DMS79 treated with DMSO at 0.1 percent for 48 hours (cell line): ENCODE measurements around the gene GSG1L.
"Not testable (repeated sequence)": the region's sequence is repeated elsewhere in the genome, so short reads cannot be mapped to it uniquely, and the experiment has no call there.

Experiments used
- DNase-seq: peaks from one replicate; lab custom pipeline; 2025; lab: John Stamatoyannopoulos, UW

GSG1L gene

GRCh38 chr16:27756206-27756970 is 307.1 kb downstream of the GSG1L start:
- DNase-seq = no peak

- no peak for DNase-seq
Measured at GRCh38 chr16:27754788-27755690, 308.5 kb downstream of the GSG1L start.

- DNase-seq = no peak
Measured at GRCh38 chr16:27753563-27753962, 310.0 kb downstream of the GSG1L start.

- DNase-seq = no peak
Measured at GRCh38 chr16:27752241-27752640, 311.3 kb downstream of the GSG1L start.

- DNase-seq = no peak
Measured at GRCh38 chr16:27751676-27752075, 311.8 kb downstream of the GSG1L start.

GRCh38 chr16:27751233-27751632 is 312.3 kb downstream of the GSG1L start:
- no peak for DNase-seq

GRCh38 chr16:27749946-27750345 is 313.6 kb downstream of the GSG1L start:
- no peak for DNase-seq

GRCh38 chr16:27749547-27749875 is 314.0 kb downstream of the GSG1L start:
- DNase-seq = no peak

GRCh38 chr16:27748868-27749546 is 314.5 kb downstream of the GSG1L start:
- DNase-seq = peak; percentile 13

GRCh38 chr16:27747946-27748345 is 315.6 kb downstream of the GSG1L start:
- DNase-seq = no peak

- DNase-seq = no peak
Measured at GRCh38 chr16:27746076-27746855, 317.2 kb downstream of the GSG1L start.

GRCh38 chr16:27745348-27745747 is 318.2 kb downstream of the GSG1L start:
- no peak for DNase-seq

- no peak for DNase-seq
Measured at GRCh38 chr16:27743963-27744362, 319.6 kb downstream of the GSG1L start.

- not testable (repeated sequence) for DNase-seq
Measured at GRCh38 chr16:27743001-27743400, 320.5 kb downstream of the GSG1L start.

GRCh38 chr16:27742333-27742732 is 321.2 kb downstream of the GSG1L start:
- DNase-seq = no peak

GRCh38 chr16:27740496-27741201 is 322.9 kb downstream of the GSG1L start:
- no peak for DNase-seq

- no peak for DNase-seq
Measured at GRCh38 chr16:27739606-27740357, 323.7 kb downstream of the GSG1L start.

GRCh38 chr16:27738596-27738995 is 324.9 kb downstream of the GSG1L start:
- DNase-seq = no peak
